KMS-11 (cell line): ENCODE data around the gene RASSF5.

Experiments used
- H2AFZ ChIP-seq: fragments of 200-600 bp; sonication (generic); 2 replicates; pipeline ENCODE4 v1.6.1; 2016; ENCODE audit warnings: antibody characterized with exemption, mixed run types, low read depth
- H3K27ac ChIP-seq: fragments of 200-600 bp; sonication (generic); 2 replicates; pipeline ENCODE4 v1.6.1; 2016; ENCODE audit warnings: mild to moderate bottlenecking, mixed run types
- H3K27me3 ChIP-seq: fragments of 200-600 bp; sonication (generic); 2 replicates; pipeline ENCODE4 v1.6.1; 2017; ENCODE audit warnings: mild to moderate bottlenecking, low read depth, mixed run types, moderate library complexity; ENCODE audit not compliant: insufficient read depth
- H3K36me3 ChIP-seq: fragments of 200-600 bp; sonication (generic); 2 replicates; pipeline ENCODE4 v1.6.1; 2017; ENCODE audit warnings: mild to moderate bottlenecking, mixed run types; ENCODE audit not compliant: insufficient read depth
- H3K4me1 ChIP-seq: fragments of 200-600 bp; sonication (generic); 2 replicates; pipeline ENCODE4 v1.6.1; 2016; ENCODE audit warnings: mild to moderate bottlenecking, low read depth, mixed run types; ENCODE audit not compliant: poor library complexity, severe bottlenecking
- H3K4me2 ChIP-seq: fragments of 200-600 bp; sonication (generic); 2 replicates; pipeline ENCODE4 v1.7.0; 2016; ENCODE audit warnings: mild to moderate bottlenecking, mixed run types
- H3K4me3 ChIP-seq: fragments of 200-600 bp; sonication (generic); IDR thresholded peaks from 2 replicates; pipeline ENCODE4 v1.6.1; 2017; ENCODE audit warnings: low read depth, low read length, mixed read lengths; ENCODE audit not compliant: insufficient read depth
- H3K79me2 ChIP-seq: fragments of 200-600 bp; sonication (generic); 2 replicates; pipeline ENCODE4 v1.6.1; 2016; ENCODE audit warnings: low read depth, mixed run types; ENCODE audit not compliant: insufficient read depth
- H3K9ac ChIP-seq: fragments of 200-600 bp; sonication (generic); 2 replicates; pipeline ENCODE4 v1.6.1; 2016; ENCODE audit warnings: mild to moderate bottlenecking, mixed run types
- H4K20me1 ChIP-seq: fragments of 200-600 bp; sonication (generic); 2 replicates; pipeline ENCODE4 v1.6.1; 2016; ENCODE audit warnings: mild to moderate bottlenecking, mixed run types; ENCODE audit not compliant: insufficient read depth
- TF ChIP-seq, protein P1 (sequence below): fragments of 200-600 bp; sonication (generic); conservative IDR thresholded peaks from 2 replicates; pipeline ENCODE4 v1.6.1; 2017; ENCODE audit warnings: low read depth, mild to moderate bottlenecking, antibody characterized with exemption, low read length, moderate library complexity, mixed read lengths

The RASSF5 gene

DNA sequence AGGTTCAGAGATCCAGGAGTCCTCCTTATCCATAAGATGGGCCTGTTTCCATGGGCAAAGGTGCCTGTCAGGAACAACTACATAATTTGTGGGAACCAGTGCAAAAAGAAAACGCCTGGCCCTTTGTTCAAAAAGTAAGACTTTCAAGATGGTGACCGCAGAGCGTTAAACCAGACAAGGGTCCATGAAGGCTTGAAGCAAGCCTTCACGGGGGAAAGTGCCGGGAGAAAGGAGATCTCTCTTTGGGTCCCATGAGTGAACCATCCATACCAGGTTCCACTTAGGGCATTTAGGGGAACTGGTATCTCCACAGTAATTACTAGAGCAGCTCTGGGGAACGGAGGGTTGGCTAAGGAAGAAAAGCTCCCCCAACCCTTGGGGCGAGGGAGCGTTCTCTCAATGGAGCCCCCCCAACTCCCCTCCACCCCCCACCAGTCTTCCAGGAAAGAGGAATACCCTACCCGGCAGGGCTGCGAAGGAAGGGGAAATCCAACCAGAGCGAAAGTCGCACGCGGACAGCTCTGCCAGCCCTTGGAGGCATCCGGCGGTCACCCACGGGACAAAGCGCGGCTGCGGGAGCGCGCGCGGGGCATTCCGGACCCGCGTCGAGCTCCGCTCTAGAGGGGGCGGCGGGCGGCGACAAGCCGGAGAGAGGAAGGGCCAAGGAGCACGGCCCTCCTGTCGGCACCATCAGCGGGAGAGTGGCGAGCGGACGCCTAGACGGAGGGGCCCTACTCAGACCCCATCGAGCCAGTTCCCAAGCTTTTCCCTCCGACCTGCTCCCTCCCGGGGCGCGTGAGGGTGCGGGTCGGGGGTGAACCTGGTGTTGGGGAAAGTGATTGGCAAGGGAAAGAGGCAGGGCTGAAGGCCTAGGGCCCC lies 687 bp upstream of the RASSF5 start:
- Histone ChIP-seq H3K4me3 (peak overlapping the region; percentile 91), H3K9ac (peak overlapping the region; percentile 27; the same call in 1 of the 2 replicates), H3K27me3 (peaks cover 39% of the 10 kb centered on the region), H3K4me1 (peaks cover 8% of the 10 kb centered on the region), H2AFZ (peak overlapping the region; percentile 77), H3K79me2 (no peaks in the 10 kb centered on the region), H4K20me1 (no peaks in the 10 kb centered on the region), H3K27ac (no peak overlapping the region), H3K4me2 (peak overlapping the region; percentile 76), H3K36me3 (no peaks in the 10 kb centered on the region)
- TF ChIP-seq, protein P1, sequence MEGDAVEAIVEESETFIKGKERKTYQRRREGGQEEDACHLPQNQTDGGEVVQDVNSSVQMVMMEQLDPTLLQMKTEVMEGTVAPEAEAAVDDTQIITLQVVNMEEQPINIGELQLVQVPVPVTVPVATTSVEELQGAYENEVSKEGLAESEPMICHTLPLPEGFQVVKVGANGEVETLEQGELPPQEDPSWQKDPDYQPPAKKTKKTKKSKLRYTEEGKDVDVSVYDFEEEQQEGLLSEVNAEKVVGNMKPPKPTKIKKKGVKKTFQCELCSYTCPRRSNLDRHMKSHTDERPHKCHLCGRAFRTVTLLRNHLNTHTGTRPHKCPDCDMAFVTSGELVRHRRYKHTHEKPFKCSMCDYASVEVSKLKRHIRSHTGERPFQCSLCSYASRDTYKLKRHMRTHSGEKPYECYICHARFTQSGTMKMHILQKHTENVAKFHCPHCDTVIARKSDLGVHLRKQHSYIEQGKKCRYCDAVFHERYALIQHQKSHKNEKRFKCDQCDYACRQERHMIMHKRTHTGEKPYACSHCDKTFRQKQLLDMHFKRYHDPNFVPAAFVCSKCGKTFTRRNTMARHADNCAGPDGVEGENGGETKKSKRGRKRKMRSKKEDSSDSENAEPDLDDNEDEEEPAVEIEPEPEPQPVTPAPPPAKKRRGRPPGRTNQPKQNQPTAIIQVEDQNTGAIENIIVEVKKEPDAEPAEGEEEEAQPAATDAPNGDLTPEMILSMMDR, result no peak; the same call in 1 of the 2 replicates

DNA sequence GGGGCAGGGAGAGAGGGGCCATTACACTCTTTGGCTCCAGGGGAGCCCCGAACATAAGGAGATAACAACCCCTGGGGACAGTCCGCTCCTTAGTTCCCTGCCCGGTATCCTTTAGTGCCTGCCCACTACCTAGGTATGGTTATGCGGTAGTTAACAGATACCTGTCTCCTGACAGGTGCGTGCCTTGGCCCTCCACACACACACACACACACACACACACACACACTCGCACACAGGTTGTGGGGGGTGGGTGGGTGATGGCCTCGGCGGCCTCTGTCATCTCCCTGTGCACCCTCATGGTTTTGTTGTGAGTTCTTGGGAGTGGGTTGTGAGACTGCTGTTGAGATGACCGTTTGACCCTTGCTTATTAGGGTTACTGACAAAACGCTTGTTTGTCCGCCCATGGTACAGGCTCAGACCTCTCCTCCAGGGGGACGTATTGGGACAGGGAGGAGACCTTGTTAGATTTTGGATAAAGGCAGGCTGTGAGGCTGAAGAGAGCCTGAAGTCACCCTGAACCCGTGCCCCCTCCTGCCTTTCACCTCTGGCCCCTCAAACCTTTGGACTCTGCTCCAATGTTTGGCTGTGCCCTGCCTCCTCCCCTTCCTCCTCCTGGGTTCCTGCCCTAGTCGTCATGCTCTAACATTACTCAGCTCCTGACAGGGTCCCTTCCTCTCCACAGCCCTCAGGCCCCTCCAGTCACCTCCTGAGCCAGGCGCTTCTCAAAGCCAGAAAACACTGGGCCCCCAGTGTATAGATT lies 979 bp downstream of the RASSF5 start:
- Histone ChIP-seq H3K27me3 (peaks cover 39% of the 10 kb centered on the region), H4K20me1 (no peaks in the 10 kb centered on the region), H3K4me3 (no peak overlapping the region), H3K27ac (no peak overlapping the region), H3K36me3 (no peaks in the 10 kb centered on the region), H2AFZ (peak overlapping the region; percentile 77; the same call in 1 of the 2 replicates), H3K79me2 (no peaks in the 10 kb centered on the region), H3K9ac (no peak overlapping the region), H3K4me2 (peak overlapping the region; percentile 76; the same call in 1 of the 2 replicates), H3K4me1 (peaks cover 8% of the 10 kb centered on the region)
- TF ChIP-seq, protein P1, result no peak

DNA sequence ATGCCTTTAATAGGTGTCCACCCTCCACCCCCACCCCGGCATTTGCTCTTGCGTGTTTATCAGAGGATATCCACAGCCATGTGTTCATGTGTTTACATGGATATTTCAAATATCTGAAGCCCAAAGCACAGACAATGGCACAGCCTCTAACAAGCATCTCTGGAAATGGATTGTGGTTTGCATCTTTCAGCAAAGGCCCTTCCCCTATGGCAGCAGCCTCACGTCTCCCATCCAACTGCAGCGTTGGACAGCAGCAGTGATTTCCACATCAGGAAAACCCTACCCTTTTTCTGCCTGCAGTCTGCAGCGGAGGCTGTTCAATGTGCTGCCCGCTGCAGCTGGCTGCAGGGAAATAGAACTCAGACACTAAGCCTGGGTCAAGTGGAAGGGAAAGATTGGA lies 1.6 kb downstream of the RASSF5 start:
- Histone ChIP-seq H4K20me1 (no peaks in the 10 kb centered on the region), H3K9ac (no peak overlapping the region), H3K4me3 (no peak overlapping the region), H2AFZ (no peak overlapping the region), H3K36me3 (no peaks in the 10 kb centered on the region), H3K4me2 (no peak overlapping the region), H3K27ac (no peak overlapping the region), H3K79me2 (no peaks in the 10 kb centered on the region), H3K4me1 (peaks cover 8% of the 10 kb centered on the region), H3K27me3 (peaks cover 38% of the 10 kb centered on the region)
- TF ChIP-seq, protein P1, result no peak

DNA sequence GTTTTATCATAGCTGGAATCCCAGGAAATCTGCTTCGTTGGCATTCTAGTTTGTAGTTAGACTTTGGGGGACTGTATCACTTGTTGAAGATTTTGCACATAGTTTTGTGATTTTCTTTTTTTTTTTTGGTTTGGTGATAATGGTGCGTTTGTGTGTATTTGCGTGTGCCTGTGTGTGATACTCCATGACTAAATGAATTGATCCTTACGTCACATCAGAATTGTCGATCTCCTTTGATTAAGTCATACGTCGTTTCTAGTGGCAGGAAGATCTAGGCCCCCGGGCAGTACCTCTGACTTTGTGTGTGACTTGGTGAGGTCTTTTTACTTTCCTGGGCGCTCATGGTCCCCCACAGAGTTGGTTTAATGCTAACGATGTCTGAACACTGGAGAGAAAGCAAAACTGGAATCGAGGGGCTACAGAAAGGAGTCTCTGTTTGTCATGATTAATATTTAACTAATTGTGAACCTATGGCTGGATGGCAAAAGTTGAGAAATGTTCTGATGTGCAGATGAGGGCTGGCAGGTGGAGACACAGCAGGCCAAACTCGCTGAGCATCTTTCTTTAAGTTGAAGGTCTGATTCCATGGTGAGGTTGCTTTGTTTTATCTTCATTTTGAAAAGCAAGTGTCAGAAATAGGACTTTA lies 2.4 kb downstream of the RASSF5 start:
- H3K4me1 ChIP-seq, result peaks cover 8% of the 10 kb centered on the region
- H3K79me2 ChIP-seq, result no peaks in the 10 kb centered on the region
- no peak overlapping the region for H3K4me3 ChIP-seq
- TF ChIP-seq, protein P1, result no peak
- no peak overlapping the region for H3K27ac ChIP-seq
- no peaks in the 10 kb centered on the region for H3K36me3 ChIP-seq
- no peak overlapping the region for H3K9ac ChIP-seq
- no peak overlapping the region for H3K4me2 ChIP-seq
- no peak overlapping the region for H2AFZ ChIP-seq
- no peaks in the 10 kb centered on the region for H4K20me1 ChIP-seq
- peaks cover 34% of the 10 kb centered on the region for H3K27me3 ChIP-seq
